HG03457 (cell line): Measurements from ENCODE around the gene UBE2E3.
"Not testable (repeated sequence)": the region's sequence is repeated elsewhere in the genome, so short reads cannot be mapped to it uniquely, and the experiment has no call there.

ENCODE experiments used
- ATAC-seq: cut with Tn5 transposase; IDR thresholded peaks from one replicate; pipeline ENCODE4 v1.9.1; 2021; ENCODE audit warnings: moderate number of reproducible peaks; ENCODE audit not compliant: unreplicated experiment

Gene UBE2E3

GRCh38 chr2:181072486-181073235 is 92.3 kb downstream of the UBE2E3 start:
- ATAC-seq, result no peak

- no peak for ATAC-seq
Observed at GRCh38 chr2:181073896-181074295, 93.5 kb downstream of the UBE2E3 start.

GRCh38 chr2:181074457-181074856 is 94.1 kb downstream of the UBE2E3 start:
- no peak for ATAC-seq

- no peak for ATAC-seq
Observed at GRCh38 chr2:181076658-181077057, 96.3 kb downstream of the UBE2E3 start.

- peak; percentile 94 for ATAC-seq
Observed at GRCh38 chr2:181077128-181077709, 96.8 kb downstream of the UBE2E3 start.

GRCh38 chr2:181083140-181083539 is 102.7 kb downstream of the UBE2E3 start:
- ATAC-seq, result no peak

GRCh38 chr2:181085734-181086133 is 105.3 kb downstream of the UBE2E3 start:
- ATAC-seq, result no peak

- not testable (repeated sequence) for ATAC-seq
Observed at GRCh38 chr2:181091920-181092319, 111.5 kb downstream of the UBE2E3 start.

GRCh38 chr2:181095486-181095885 is 115.1 kb downstream of the UBE2E3 start:
- ATAC-seq, result no peak

GRCh38 chr2:181103659-181104058 is 123.3 kb downstream of the UBE2E3 start:
- ATAC-seq, result no peak

GRCh38 chr2:181104512-181105115 is 124.2 kb downstream of the UBE2E3 start:
- no peak for ATAC-seq

GRCh38 chr2:181105562-181105961 is 125.2 kb downstream of the UBE2E3 start:
- no peak for ATAC-seq

- ATAC-seq, result no peak
Observed at GRCh38 chr2:181106229-181106628, 125.8 kb downstream of the UBE2E3 start.

- ATAC-seq, result peak; percentile 99
Observed at GRCh38 chr2:181106789-181107627, 126.6 kb downstream of the UBE2E3 start.

- no peak for ATAC-seq
Observed at GRCh38 chr2:181107628-181107945, 127.2 kb downstream of the UBE2E3 start.

GRCh38 chr2:181111059-181111458 is 130.7 kb downstream of the UBE2E3 start:
- ATAC-seq, result no peak

- ATAC-seq, result no peak
Observed at GRCh38 chr2:181112916-181113315, 132.5 kb downstream of the UBE2E3 start.
